GM12878 (cell line): Measurements from ENCODE around the gene PCSK5. TPM values are rescaled to one million over a fixed set of nuclear protein-coding genes. Genes with fewer than 3 reads are reported as not detected.

ENCODE experiments used
- ATAC-seq: fragments of 200-7000 bp; cut with Tn5 transposase; 3 replicates; pipeline ENCODE4 v1.9.1; 2020; ENCODE audit warnings: mild to moderate bottlenecking, moderate library complexity
- BruUV-seq: library from RNA; stranded (reverse); fragments of 400-500 nt; replicated peaks from 2 replicates; lab custom pipeline; 2021; lab: Mats Ljungman, UMichigan
- CTCF ChIA-PET: fragments of 300-600 bp; sonication (Branson Sonifier 250); formaldehyde crosslinking; extraction: SDS; loops from one replicate; lab custom pipeline; 2021; ENCODE audit warnings: inconsistent platforms; lab: Yijun Ruan, JAX
- POLR2A ChIA-PET: fragments of 350-600 bp; formaldehyde crosslinking; extraction: SDS; loops from one replicate; lab custom pipeline; 2021; ENCODE audit warnings: inconsistent platforms; lab: Charles Lee
- RAD21 ChIA-PET: fragments of 300-600 bp; sonication (Branson Sonifier 250); formaldehyde crosslinking; loops from one replicate; lab custom pipeline; 2023; ENCODE audit warnings: antibody characterized with exemption; ENCODE audit not compliant: unreplicated experiment; lab: Charles Lee
- SMC1A ChIA-PET: fragments of 300-600 bp; sonication (Branson Sonifier 250); formaldehyde crosslinking; loops from one replicate; lab custom pipeline; 2023; ENCODE audit not compliant: unreplicated experiment, uncharacterized antibody; lab: Charles Lee
- DNase-seq: peaks from one replicate; pipeline ENCODE4 v3.0.0-alpha.2; 2011; ENCODE audit warnings: low read depth, low spot score
- FAIRE-seq: peaks from 3 replicates; lab custom pipeline; 2011; peaks lifted over from hg19 to GRCh38; lab: Jason Lieb, UNC
- H2AFZ ChIP-seq: 2 replicates; pipeline ENCODE4 v1.6.0; 2011; ENCODE audit warnings: low read depth, low read length, control low read depth; ENCODE audit not compliant: control insufficient read depth
- H3K27ac ChIP-seq: 2 replicates; pipeline ENCODE4 v1.5.1; 2011; ENCODE audit warnings: control low read depth; ENCODE audit not compliant: control insufficient read depth, insufficient read depth
- H3K27me3 ChIP-seq, 2 experiments: replicated peaks in 1 of 2; 2 replicates each; pipeline versions ENCODE4 v1.6.0 to v1.6.1; 2011; ENCODE audit warnings: low read length in 1 of 2; ENCODE audit not compliant: control insufficient read depth in 2 of 2, insufficient read depth in 2 of 2
- H3K36me3 ChIP-seq, 2 experiments: 2 replicates each; pipeline ENCODE4 v1.5.1; 2011; ENCODE audit warnings: low read length in 1 of 2; ENCODE audit not compliant: control insufficient read depth in 2 of 2, insufficient read depth in 2 of 2
- H3K4me1 ChIP-seq: 2 replicates; pipeline ENCODE4 v1.6.1; 2011; ENCODE audit warnings: mild to moderate bottlenecking, low read length, moderate library complexity, mixed read lengths; ENCODE audit not compliant: control insufficient read depth, insufficient read depth
- H3K4me2 ChIP-seq: 2 replicates; pipeline ENCODE4 v1.6.0; 2011; ENCODE audit warnings: control low read depth; ENCODE audit not compliant: control insufficient read depth, insufficient read depth
- H3K4me3 ChIP-seq: fragments of 200-600 bp; sonication (generic); 2 replicates; pipeline ENCODE4 v1.5.1; 2016
- H3K79me2 ChIP-seq: 2 replicates; pipeline ENCODE4 v1.6.0; 2011; ENCODE audit warnings: low read length; ENCODE audit not compliant: control insufficient read depth, insufficient read depth
- H3K9ac ChIP-seq: 2 replicates; pipeline ENCODE4 v1.8.0; 2011; ENCODE audit warnings: low read length, control low read depth, mixed read lengths; ENCODE audit not compliant: control insufficient read depth, insufficient read depth
- H3K9me3 ChIP-seq: replicated peaks from 3 replicates; pipeline ENCODE4 v1.5.1; 2011; ENCODE audit warnings: mild to moderate bottlenecking, low read length; ENCODE audit not compliant: control insufficient read depth, insufficient read depth
- H4K20me1 ChIP-seq: 2 replicates; pipeline ENCODE4 v1.6.0; 2011; ENCODE audit not compliant: control insufficient read depth, insufficient read depth
- CEBPB ChIP-seq, 2 experiments: fragments of 150-350 bp in 1 of 2; IDR thresholded peaks; 2 replicates each; pipeline ENCODE4 v1.6.1; 2012 to 2014; ENCODE audit warnings: low read depth in 2 of 2, low read length in 2 of 2, borderline replicate concordance in 1 of 2, inconsistent platforms in 1 of 2
- HDGF ChIP-seq: fragments of 450-650 bp; IDR thresholded peaks from 2 replicates; pipeline ENCODE4 v1.6.1; 2016; ENCODE audit warnings: antibody characterized with exemption
- IRF3 ChIP-seq: fragments of 450-650 bp; IDR thresholded peaks from 2 replicates; pipeline ENCODE4 v1.6.1; 2014; ENCODE audit warnings: mild to moderate bottlenecking
- NR2C2 ChIP-seq: IDR thresholded peaks from 2 replicates; pipeline ENCODE4 v1.6.1; 2011; ENCODE audit warnings: borderline replicate concordance, low read depth; ENCODE audit not compliant: control insufficient read depth, insufficient read length
- PAX8 ChIP-seq: fragments of 450-650 bp; IDR thresholded peaks from 2 replicates; pipeline ENCODE4 v1.6.1; 2017; ENCODE audit warnings: mild to moderate bottlenecking, moderate library complexity
- WGBS: methylation state at CpG from one replicate; pipeline ENCODE4 v1.1.6; 2016; ENCODE audit warnings: low lambda C conversion rate; ENCODE audit not compliant: insufficient replicate concordance, insufficient coverage; ENCODE audit errors: missing lambda C conversion rate; 5-methylcytosine and 5-hydroxymethylcytosine counted together
- in situ Hi-C: fragments of 300-500 bp; cut with MboI; formaldehyde crosslinking; loops from 9 replicates; pipeline ENCODE4 v1.14.3; 2018; ENCODE audit warnings: mixed read lengths
- intact Hi-C: fragments of 100-400 bp; cut with micrococcal nuclease; formaldehyde crosslinking; loops from one replicate; pipeline ENCODE4 v1.14.2; 2022; ENCODE audit not compliant: unreplicated experiment
- polyA plus RNA-seq, 11 experiments: library from polyadenylated mRNA; depleted of rRNA in 4 of 11; unstranded in 6 of 11; stranded (reverse) in 5 of 11; fragments of >200 nt; fragmentation: Nextera tagmentation in 4 of 11; fragmentation: Illumina TruSeq in 1 of 11; extraction: Ambion mirVana in 4 of 11; extraction: Trizol in 1 of 11; gene quantifications; 1 replicate in 1 of 11; 2 replicates in 10 of 11; pipeline versions ENCODE4 v1.2.1 to v1.2.3, GENCODE V29; 2011 to 2016; ENCODE audit warnings: inconsistent platforms in 2 of 11, missing spikeins in 2 of 11, low read depth in 1 of 11
- total RNA-seq, 4 experiments: library from RNA; depleted of rRNA in 3 of 4; stranded (reverse); fragments of >200 nt in 3 of 4; fragmentation: Illumina TruSeq in 1 of 4; extraction: Trizol in 1 of 4; gene quantifications; 2 replicates each; pipeline versions ENCODE4 v1.2.1 to v1.2.3, GENCODE V29; 2013 to 2021
- TF ChIP-seq, protein P1 (sequence below): IDR thresholded peaks from 2 replicates; pipeline ENCODE4 v1.6.1; 2011; ENCODE audit warnings: low read depth, mild to moderate bottlenecking, low read length, moderate library complexity, borderline replicate concordance; ENCODE audit errors: extremely low read depth

Gene PCSK5
- total and polyA plus RNA-seq, 10 of the 15 experiments (the other 5 are each of a cell fraction or from before 2014, with no cell fraction given): 0.01 to 0.13 (median 0.04) TPM; not detected in 3

- TF ChIP-seq PAX8 (no peak), HDGF (no peak)
Measured at GRCh38 chr9:76200745-76201144, 310.3 kb downstream of the PCSK5 start (continued).

DNA sequence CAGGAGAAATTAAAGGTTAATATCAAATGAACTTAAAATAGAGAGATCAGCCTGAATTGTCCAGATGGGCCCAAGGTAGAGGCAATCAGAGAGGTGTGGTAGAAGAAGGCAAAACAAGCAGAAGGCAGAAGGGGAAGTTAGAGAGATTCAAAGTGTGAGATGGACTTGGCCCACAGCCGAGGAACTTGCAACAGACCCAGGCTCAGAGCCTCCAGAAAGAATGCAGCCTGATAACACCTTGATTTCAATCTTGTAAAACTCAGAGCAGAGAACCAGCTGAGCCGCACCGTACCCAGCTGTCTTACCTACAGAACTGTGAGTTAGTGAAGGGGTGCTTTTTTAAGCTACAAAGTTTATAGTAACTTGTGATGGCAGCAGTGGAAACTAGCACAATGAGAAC lies 312.9 kb downstream of the PCSK5 start:
- ChIA-PET CTCF (no interaction called here), SMC1A (no interaction called here), POLR2A (no interaction called here), RAD21 (no interaction called here)
- Histone ChIP-seq H3K79me2 (no peaks in the 10 kb centered on the region), H4K20me1 (no peaks in the 10 kb centered on the region), H3K9me3 (no peaks in the 10 kb centered on the region), H3K9ac (no peak overlapping the region), H3K27me3 (no peaks in the 10 kb centered on the region; a peak in 1 of 4 replicates), H3K4me1 (no peaks in the 10 kb centered on the region), H3K36me3 (no peaks in the 10 kb centered on the region), H3K4me2 (no peak overlapping the region), H3K27ac (no peak overlapping the region), H2AFZ (no peak overlapping the region), H3K4me3 (no peak overlapping the region)
- in situ Hi-C loops: no loop called here
- TF ChIP-seq NR2C2 (no peak), CEBPB (IDR thresholded peaks at IDR 0.05; ENCODE audit: borderline replicate concordance in 1 of 2, low read depth in 2 of 2, low read length in 2 of 2) (no peak), IRF3 (no peak)
- TF ChIP-seq, protein P1, sequence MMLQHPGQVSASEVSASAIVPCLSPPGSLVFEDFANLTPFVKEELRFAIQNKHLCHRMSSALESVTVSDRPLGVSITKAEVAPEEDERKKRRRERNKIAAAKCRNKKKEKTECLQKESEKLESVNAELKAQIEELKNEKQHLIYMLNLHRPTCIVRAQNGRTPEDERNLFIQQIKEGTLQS: no peak
- FAIRE-seq (no peak), DNase-seq (no peak), ATAC-seq (no peak)
- no TSS peak for BruUV-seq
- 37% methylated on average over 3 of the region's 3 CpGs for WGBS
- intact Hi-C loops: no loop called here
